ENCODE data around the gene CES4A. TPM values are rescaled to one million over a fixed set of nuclear protein-coding genes. Genes with fewer than 3 reads are reported as not detected.
A peak's percentile ranks its signal among the peaks of the same experiment; 100 is the strongest.
"Not testable (repeated sequence)": the region's sequence is repeated elsewhere in the genome, so short reads cannot be mapped to it uniquely, and the experiment has no call there.

Gene CES4A
- total RNA-seq, 4 donors from 2014 or later: 4.8 to 9.6 (median 6.4) TPM

GRCh38 chr16:66944054-66944441 lies 44.3 kb upstream of the CES4A start:
- TF ChIP-seq CTCF (IDR thresholded peaks at IDR 0.05) (no peak), POLR2A (IDR thresholded peaks at IDR 0.05) (no peak)
- H3K4me3 ChIP-seq: no peak overlapping the region
- no peak for DNase-seq
- 59 to 72% methylated on average over 4 of the region's 5 CpGs for WGBS, 2 donors
- no peaks in the 10 kb centered on the region for H3K9me3 ChIP-seq
- H3K4me1 ChIP-seq: peaks cover 10 to 27% (median 14%) of the 10 kb centered on the region in 3 donors
- intact Hi-C loops (cut with DNase I): no loop called here
- peak overlapping the region in 1 of 4 donors; percentile 6 for H3K27ac ChIP-seq
- peaks cover 0 to 2% (median 0%) of the 10 kb centered on the region in 4 donors for H3K27me3 ChIP-seq
- peaks cover 39 to 57% (median 50%) of the 10 kb centered on the region in 3 donors for H3K36me3 ChIP-seq

- H3K9me3 ChIP-seq; DNase-seq; H3K4me3 ChIP-seq; intact Hi-C loops (cut with DNase I); H3K27me3 ChIP-seq: not testable (repeated sequence)
- peaks cover 13 to 34% (median 14%) of the 10 kb centered on the region in 3 donors for H3K4me1 ChIP-seq
- peak overlapping the region in 1 of 4 donors; percentile 6 for H3K27ac ChIP-seq
- WGBS, 2 donors: 80 to 91% methylated on average over 6 to 7 of the region's 9 CpGs
- peaks cover 37 to 48% (median 41%) of the 10 kb centered on the region in 3 donors for H3K36me3 ChIP-seq
Observed at GRCh38 chr16:66944971-66945370, 43.4 kb upstream of the CES4A start.

- WGBS, 2 donors: 67 to 74% methylated on average over 4 of the region's 4 CpGs
- intact Hi-C loops (cut with DNase I): no loop called here
- TF ChIP-seq CTCF (IDR thresholded peaks at IDR 0.05): no peak
Observed at GRCh38 chr16:66945939-66946338, 42.5 kb upstream of the CES4A start.

GRCh38 chr16:66946541-66946940 lies 41.8 kb upstream of the CES4A start:
- WGBS, 2 donors: 68 to 72% methylated on average over 7 of the region's 7 CpGs
- intact Hi-C loops (cut with DNase I): no loop called here

More at GRCh38 chr16:66945939-66946338, 42.5 kb upstream of the CES4A start:
- Histone ChIP-seq H3K9me3 (no peaks in the 10 kb centered on the region), H3K36me3 (peaks cover 28 to 38% (median 31%) of the 10 kb centered on the region in 3 donors), H3K4me3 (no peak overlapping the region), H3K27ac (no peak overlapping the region), H3K27me3 (peaks cover 0 to 12% (median 0%) of the 10 kb centered on the region in 4 donors), H3K4me1 (peaks cover 13 to 41% (median 14%) of the 10 kb centered on the region in 3 donors)
- no peak for DNase-seq

GRCh38 chr16:66946974-66947301 lies 41.5 kb upstream of the CES4A start:
- intact Hi-C loops (cut with DNase I): no loop called here
- Histone ChIP-seq H3K9me3 (no peaks in the 10 kb centered on the region), H3K4me1 (peaks cover 13 to 46% (median 14%) of the 10 kb centered on the region in 3 donors), H3K27me3 (peaks cover 0 to 14% (median 0%) of the 10 kb centered on the region in 4 donors), H3K27ac (no peak overlapping the region), H3K4me3 (no peak overlapping the region), H3K36me3 (peaks cover 18 to 28% (median 21%) of the 10 kb centered on the region in 3 donors)
- WGBS, 2 donors: 25 to 31% methylated on average over 5 of the region's 5 CpGs
- TF ChIP-seq CTCF (IDR thresholded peaks at IDR 0.05) (no peak), POLR2A (IDR thresholded peaks at IDR 0.05) (no peak)
- DNase-seq: no peak

More at GRCh38 chr16:66946541-66946940, 41.8 kb upstream of the CES4A start:
- TF ChIP-seq CTCF (IDR thresholded peaks at IDR 0.05) (no peak), POLR2A (IDR thresholded peaks at IDR 0.05) (no peak)
- peaks cover 13 to 45% (median 14%) of the 10 kb centered on the region in 3 donors for H3K4me1 ChIP-seq
- H3K36me3 ChIP-seq: peaks cover 22 to 32% (median 25%) of the 10 kb centered on the region in 3 donors
- DNase-seq: no peak
- H3K27ac ChIP-seq: no peak overlapping the region
- H3K4me3 ChIP-seq: no peak overlapping the region
- no peaks in the 10 kb centered on the region for H3K9me3 ChIP-seq
- H3K27me3 ChIP-seq: peaks cover 0 to 12% (median 0%) of the 10 kb centered on the region in 4 donors
